ENCODE measurements around the gene TRAF7. TPM values are rescaled to one million over a fixed set of nuclear protein-coding genes. Genes with fewer than 3 reads are reported as not detected.
A peak's percentile ranks its signal among the peaks of the same experiment; 100 is the strongest.

The TRAF7 gene
- total and polyA plus RNA-seq, 2 of the 8 experiments (the other 6 are each of a cell fraction or from before 2014, with no cell fraction given) = 96.8 to 148 TPM

DNA sequence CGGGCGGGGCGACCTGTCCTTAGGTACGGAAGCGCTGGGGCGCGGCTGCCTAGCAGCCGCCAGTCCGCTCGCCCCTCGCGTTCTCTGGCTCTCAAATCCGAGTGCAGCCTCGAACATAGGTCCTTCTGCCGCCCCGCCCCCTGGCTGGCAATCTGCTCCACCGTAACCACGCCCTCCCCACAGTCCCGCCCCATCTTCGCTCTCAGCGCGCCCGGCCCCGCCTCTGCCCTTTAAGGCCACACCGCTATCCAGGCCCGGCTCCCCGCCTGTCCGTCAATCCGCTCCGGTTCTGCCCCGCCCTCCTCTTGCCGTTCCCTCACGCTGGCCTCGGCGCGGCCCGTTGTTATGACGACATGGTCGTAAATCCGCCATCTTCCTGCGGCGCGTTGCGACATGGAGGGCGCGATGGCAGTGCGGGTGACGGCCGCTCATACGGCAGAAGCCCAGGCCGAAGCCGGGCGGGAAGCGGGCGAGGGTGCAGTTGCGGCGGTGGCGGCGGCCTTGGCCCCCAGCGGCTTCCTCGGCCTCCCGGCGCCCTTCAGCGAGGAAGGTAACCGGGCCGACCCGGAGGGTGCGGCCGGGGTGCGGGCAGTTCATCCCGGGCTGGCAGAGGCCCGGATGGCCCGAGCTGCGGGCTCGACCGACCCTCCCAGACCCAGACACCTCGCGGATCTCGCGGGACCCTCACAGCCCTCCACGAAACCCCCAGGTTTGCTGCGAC is 67.8 kb downstream of the TRAF7 start, which contains the start of gene E4F1 (continued):
- TF ChIP-seq CBX5 (IDR thresholded peaks at IDR 0.05; ENCODE audit: low read depth, low read length) (no peak), SRF (IDR thresholded peaks at IDR 0.05; ENCODE audit: low read depth, low read length) (no peak), TAF7 (optimal IDR thresholded peaks at IDR 0.05; ENCODE audit: borderline replicate concordance, low read depth, low read length) (peak; percentile 94), POU5F1 (IDR thresholded peaks at IDR 0.05; ENCODE audit: low read depth, low read length) (no peak), ZNF274 (IDR thresholded peaks at IDR 0.05; ENCODE audit: borderline replicate concordance, extremely low read depth, low read length) (no peak), RXRA (IDR thresholded peaks at IDR 0.05; ENCODE audit: insufficient read depth, low read depth, low read length) (no peak), GTF2F1 (IDR thresholded peaks at IDR 0.05; ENCODE audit: borderline replicate concordance, low read depth, low read length) (no peak), POLR2A (IDR thresholded peaks at IDR 0.05; ENCODE audit: control extremely low read depth in 1 of 2, low read depth in 2 of 2, low read length in 2 of 2) (peak in 1 of 2 experiments; percentile 99; a peak in 2 of 3 replicates), SP4 (IDR thresholded peaks at IDR 0.05; ENCODE audit: low read length) (0 out of 2 replicates have a peak, but pooled peaks have one; percentile 51), CHD2 (IDR thresholded peaks at IDR 0.05; ENCODE audit: low read length) (peak; percentile 85), SUZ12 (IDR thresholded peaks at IDR 0.05; ENCODE audit: low read length) (no peak), SP1 (IDR thresholded peaks at IDR 0.05; ENCODE audit: low read depth, low read length) (0 out of 2 replicates have a peak, but pooled peaks have one; percentile 5), BRCA1 (IDR thresholded peaks at IDR 0.05; ENCODE audit: low read depth, low read length) (no peak; the same call in 1 of the 2 replicates), EGR1 (IDR thresholded peaks at IDR 0.05; ENCODE audit: borderline replicate concordance, low read depth, low read length) (no peak), GABPA (IDR thresholded peaks at IDR 0.05; ENCODE audit: borderline replicate concordance, insufficient read depth, low read length) (peak; percentile 40; the same call in 1 of the 2 replicates), TAF1 (IDR thresholded peaks at IDR 0.05; ENCODE audit: low read depth, low read length) (peak; percentile 98), SIRT6 (IDR thresholded peaks at IDR 0.05; ENCODE audit: low read length) (no peak), JUN (IDR thresholded peaks at IDR 0.05; ENCODE audit: low read depth, low read length) (no peak), RBBP5 (IDR thresholded peaks at IDR 0.05; ENCODE audit: borderline replicate concordance, low read depth, low read length) (no peak), KDM1A (IDR thresholded peaks at IDR 0.05; ENCODE audit: borderline replicate concordance, low read length) (no peak)
- TF ChIP-seq, protein P1, sequence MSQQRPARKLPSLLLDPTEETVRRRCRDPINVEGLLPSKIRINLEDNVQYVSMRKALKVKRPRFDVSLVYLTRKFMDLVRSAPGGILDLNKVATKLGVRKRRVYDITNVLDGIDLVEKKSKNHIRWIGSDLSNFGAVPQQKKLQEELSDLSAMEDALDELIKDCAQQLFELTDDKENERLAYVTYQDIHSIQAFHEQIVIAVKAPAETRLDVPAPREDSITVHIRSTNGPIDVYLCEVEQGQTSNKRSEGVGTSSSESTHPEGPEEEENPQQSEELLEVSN (IDR thresholded peaks at IDR 0.05) = no peak
- TF ChIP-seq, protein P2, sequence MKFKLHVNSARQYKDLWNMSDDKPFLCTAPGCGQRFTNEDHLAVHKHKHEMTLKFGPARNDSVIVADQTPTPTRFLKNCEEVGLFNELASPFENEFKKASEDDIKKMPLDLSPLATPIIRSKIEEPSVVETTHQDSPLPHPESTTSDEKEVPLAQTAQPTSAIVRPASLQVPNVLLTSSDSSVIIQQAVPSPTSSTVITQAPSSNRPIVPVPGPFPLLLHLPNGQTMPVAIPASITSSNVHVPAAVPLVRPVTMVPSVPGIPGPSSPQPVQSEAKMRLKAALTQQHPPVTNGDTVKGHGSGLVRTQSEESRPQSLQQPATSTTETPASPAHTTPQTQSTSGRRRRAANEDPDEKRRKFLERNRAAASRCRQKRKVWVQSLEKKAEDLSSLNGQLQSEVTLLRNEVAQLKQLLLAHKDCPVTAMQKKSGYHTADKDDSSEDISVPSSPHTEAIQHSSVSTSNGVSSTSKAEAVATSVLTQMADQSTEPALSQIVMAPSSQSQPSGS (IDR thresholded peaks at IDR 0.05; ENCODE audit: low read length) = no peak
- TF ChIP-seq, protein P3, sequence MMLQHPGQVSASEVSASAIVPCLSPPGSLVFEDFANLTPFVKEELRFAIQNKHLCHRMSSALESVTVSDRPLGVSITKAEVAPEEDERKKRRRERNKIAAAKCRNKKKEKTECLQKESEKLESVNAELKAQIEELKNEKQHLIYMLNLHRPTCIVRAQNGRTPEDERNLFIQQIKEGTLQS (IDR thresholded peaks at IDR 0.05; ENCODE audit: insufficient read depth, low read depth, low read length) = peak; percentile 96
